Measurements from ENCODE around the gene NISCH.

Gene NISCH

DNA sequence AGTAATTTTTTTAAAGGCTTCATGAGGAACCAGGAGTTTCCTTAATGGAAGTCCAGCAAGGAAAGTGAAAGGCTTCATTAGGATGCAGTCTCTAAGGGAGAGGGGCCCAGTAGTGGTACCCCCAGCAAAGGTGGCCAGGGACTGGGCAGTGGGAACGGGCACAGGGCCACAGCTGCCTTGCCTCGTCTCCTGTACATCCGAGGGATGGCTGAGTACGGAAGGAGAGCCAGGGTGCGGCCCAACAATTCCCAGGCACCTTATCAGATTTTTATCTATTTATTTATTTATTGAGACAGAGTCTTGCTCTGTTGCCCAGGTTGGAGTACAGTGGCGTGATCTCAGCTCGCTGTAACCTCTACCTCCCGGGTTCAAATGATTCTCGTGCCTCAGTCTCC is 25.0 kb upstream of the NISCH start:
- DNase-seq (ENCODE audit: low read depth in 1 of 2, low spot score in 1 of 2) = no peak
- TF ChIP-seq JUND (IDR thresholded peaks at IDR 0.05; ENCODE audit: low read depth) = no peak
- in situ Hi-C loops (cut with HindIII; ENCODE audit: low pct_unique_long_range_greater_than_20kb, low sequenced_read_pairs) = no loop called here

- peak in 1 of 2 experiments; percentile 28 for DNase-seq (ENCODE audit: low read depth in 1 of 2, low spot score in 1 of 2)
- in situ Hi-C loops (cut with HindIII; ENCODE audit: low pct_unique_long_range_greater_than_20kb, low sequenced_read_pairs) = no loop called here
- TF ChIP-seq JUND (IDR thresholded peaks at IDR 0.05; ENCODE audit: low read depth) = no peak
These were observed 23.8 kb upstream of the NISCH start for GRCh38 chr3:52431459-52432223.

DNA sequence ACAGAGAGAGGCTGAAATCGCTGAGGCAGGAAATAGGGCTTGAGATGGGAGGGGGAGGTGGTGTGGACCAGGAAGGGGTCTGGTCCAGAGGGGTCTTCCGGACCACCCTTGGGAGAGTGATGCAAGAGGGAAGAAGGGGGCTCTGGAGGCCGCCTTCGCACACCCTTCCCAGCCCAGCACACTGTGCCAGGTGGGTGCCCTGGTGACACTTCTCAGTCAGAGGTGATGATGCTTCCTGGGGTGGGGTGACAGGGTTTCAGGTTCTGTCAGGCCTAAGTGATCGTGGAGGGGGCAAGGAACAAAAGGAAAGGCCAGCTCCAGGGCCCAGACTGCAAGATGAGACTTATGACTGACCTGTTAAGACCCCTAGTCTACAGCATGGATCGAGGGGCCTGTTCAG is 23.2 kb upstream of the NISCH start:
- in situ Hi-C loops (cut with HindIII; ENCODE audit: low pct_unique_long_range_greater_than_20kb, low sequenced_read_pairs) = no loop called here
- TF ChIP-seq JUND (IDR thresholded peaks at IDR 0.05; ENCODE audit: low read depth) = no peak
- no peak for DNase-seq (ENCODE audit: low read depth in 1 of 2, low spot score in 1 of 2)

- DNase-seq (ENCODE audit: low read depth in 1 of 2, low spot score in 1 of 2) = peak in 1 of 2 experiments; percentile 82
- TF ChIP-seq JUND (IDR thresholded peaks at IDR 0.05; ENCODE audit: low read depth) = no peak
- in situ Hi-C loops (cut with HindIII; ENCODE audit: low pct_unique_long_range_greater_than_20kb, low sequenced_read_pairs) = no loop called here
These were observed 22.7 kb upstream of the NISCH start for GRCh38 chr3:52432691-52433141.

DNA sequence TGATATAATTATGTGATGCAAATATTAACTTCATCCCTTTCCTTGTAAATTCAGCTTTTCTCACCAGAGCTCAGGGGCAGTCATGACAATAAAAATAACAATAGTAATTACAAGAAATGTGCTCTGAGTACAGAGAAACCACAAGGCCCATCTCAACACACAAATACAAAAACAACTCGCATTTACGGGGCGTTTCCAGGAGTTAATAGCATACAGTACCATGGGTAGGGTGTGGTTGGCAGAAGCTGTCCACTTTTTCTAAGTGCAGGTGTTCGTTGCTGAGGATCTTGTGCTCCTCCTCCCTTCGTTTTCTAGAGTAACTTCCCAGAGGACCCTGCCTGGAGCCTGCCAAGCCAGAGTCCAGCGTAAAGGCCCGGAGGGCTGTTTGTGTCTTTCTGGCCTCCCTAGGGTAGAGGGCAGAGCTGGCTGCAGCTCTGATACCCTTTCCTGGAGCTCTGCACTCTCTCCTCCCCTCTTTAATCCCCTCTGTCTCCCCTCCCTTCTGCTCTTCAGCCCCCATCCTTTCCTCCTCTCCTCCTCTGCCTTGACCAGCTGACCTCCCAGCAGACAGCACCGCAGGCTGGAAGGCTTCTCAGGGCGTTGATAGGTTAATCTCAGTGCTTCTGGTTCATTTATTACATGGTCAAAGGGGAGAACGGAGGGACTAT is 21.9 kb upstream of the NISCH start:
- no peak for TF ChIP-seq JUND (IDR thresholded peaks at IDR 0.05; ENCODE audit: low read depth)
- in situ Hi-C loops (cut with HindIII; ENCODE audit: low pct_unique_long_range_greater_than_20kb, low sequenced_read_pairs) = no loop called here
- DNase-seq (ENCODE audit: low read depth in 1 of 2, low spot score in 1 of 2) = no peak

DNA sequence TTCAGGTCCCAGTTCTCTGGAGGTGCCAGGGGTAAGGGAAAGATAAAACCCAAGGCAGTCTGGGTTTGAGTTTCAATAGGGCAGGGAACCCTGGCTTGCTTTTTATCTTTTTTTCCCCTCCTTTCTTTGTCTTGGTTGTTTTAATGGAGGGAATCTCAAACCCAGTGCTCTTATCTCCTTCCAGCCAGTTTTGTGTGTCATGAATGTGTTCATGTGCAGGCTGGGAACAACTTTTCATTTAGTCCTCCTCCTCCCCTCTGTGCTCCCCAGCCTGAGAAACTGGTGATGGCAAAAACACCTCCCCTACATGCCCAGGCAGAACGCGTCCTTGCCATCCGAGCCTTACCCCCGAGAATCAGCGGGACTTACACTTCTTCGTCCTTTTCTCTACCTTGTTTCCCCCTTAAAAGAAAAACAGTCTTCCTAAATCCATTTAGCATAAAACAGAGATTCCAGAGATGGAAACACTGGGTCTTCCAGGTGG is 21.4 kb upstream of the NISCH start:
- no peak for TF ChIP-seq JUND (IDR thresholded peaks at IDR 0.05; ENCODE audit: low read depth)
- in situ Hi-C loops (cut with HindIII; ENCODE audit: low pct_unique_long_range_greater_than_20kb, low sequenced_read_pairs) = no loop called here
- no peak for DNase-seq (ENCODE audit: low read depth in 1 of 2, low spot score in 1 of 2)

DNA sequence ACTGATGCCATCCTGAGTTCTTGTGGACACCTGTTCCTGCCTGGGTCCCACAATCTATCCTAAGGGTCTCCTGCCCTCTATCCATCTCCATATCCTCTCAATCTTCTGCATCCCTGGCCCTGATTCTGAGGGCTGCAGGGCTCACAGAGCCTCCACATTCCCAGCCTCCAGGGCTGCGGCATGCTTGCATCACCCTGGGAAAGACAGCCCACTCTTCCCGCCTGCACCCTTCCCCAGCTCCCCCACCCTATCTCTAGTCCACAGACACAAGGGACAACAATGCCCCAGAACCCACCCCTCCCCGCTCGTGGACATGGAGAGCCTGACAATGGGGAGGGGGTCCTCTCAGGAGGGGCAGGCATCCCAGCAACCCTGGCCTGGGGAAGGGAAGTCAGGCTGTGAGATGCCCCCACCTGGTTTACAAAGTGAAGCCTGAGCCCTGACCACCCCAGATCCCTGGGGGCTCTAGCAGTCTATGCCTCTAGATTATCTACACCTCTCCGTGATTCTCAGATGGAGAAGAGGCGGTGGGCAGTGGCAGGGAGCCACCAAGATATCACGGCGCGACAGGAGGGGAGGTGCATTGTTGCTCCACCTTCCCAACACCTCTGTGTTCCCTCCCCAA is 20.8 kb upstream of the NISCH start:
- in situ Hi-C loops (cut with HindIII; ENCODE audit: low pct_unique_long_range_greater_than_20kb, low sequenced_read_pairs) = no loop called here
- DNase-seq (ENCODE audit: low read depth in 1 of 2, low spot score in 1 of 2) = no peak
- no peak for TF ChIP-seq JUND (IDR thresholded peaks at IDR 0.05; ENCODE audit: low read depth)

DNA sequence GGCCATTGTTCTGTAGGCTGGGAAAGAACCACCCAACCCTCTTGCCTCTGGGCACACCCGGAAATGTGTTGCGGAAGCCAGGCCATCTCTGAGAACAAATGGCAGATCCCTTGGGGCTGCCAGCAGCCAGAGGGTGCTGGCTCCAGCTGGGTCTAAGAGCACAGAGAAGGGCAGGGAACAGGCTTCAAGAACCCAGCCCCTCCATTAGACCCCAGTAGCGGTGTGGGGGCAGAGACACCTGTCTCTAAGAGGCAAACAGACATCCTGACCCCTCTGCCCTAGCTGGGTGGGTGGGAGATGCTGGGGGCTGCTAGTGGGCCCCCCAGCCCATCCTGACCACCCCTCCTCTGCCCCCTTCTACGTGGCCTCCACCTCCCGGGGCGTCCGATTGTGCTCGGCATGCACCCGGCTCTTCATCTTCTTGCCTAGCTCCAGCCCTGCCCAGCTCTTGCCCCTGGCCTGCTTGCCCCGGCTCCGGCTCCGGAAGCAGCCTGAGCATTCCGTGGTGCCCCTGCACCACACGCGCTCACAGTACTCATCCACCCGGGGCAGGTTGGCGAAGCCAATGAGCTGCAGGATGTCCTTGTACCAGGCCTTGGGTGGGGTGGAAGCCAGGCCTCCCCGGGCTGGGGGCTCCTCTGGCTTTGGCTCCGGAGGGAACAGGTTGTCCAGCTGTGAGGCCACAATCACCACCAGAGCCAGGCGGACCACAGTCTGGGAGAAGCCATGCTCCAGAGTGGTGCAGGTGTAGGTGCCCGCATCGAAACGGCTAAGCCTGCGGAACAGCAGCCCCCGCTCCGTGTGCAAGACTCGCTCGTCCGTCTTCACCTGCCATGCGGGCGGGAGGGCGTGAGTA is 19.9 kb upstream of the NISCH start:
- no peak for DNase-seq (ENCODE audit: low read depth in 1 of 2, low spot score in 1 of 2)
- no peak for TF ChIP-seq JUND (IDR thresholded peaks at IDR 0.05; ENCODE audit: low read depth)
- in situ Hi-C loops (cut with HindIII; ENCODE audit: low pct_unique_long_range_greater_than_20kb, low sequenced_read_pairs) = no loop called here

GRCh38 chr3:52436500-52437149 is 18.8 kb upstream of the NISCH start:
- in situ Hi-C loops (cut with HindIII; ENCODE audit: low pct_unique_long_range_greater_than_20kb, low sequenced_read_pairs) = no loop called here
- no peak for DNase-seq (ENCODE audit: low read depth in 1 of 2, low spot score in 1 of 2)
- TF ChIP-seq JUND (IDR thresholded peaks at IDR 0.05; ENCODE audit: low read depth) = no peak

DNA sequence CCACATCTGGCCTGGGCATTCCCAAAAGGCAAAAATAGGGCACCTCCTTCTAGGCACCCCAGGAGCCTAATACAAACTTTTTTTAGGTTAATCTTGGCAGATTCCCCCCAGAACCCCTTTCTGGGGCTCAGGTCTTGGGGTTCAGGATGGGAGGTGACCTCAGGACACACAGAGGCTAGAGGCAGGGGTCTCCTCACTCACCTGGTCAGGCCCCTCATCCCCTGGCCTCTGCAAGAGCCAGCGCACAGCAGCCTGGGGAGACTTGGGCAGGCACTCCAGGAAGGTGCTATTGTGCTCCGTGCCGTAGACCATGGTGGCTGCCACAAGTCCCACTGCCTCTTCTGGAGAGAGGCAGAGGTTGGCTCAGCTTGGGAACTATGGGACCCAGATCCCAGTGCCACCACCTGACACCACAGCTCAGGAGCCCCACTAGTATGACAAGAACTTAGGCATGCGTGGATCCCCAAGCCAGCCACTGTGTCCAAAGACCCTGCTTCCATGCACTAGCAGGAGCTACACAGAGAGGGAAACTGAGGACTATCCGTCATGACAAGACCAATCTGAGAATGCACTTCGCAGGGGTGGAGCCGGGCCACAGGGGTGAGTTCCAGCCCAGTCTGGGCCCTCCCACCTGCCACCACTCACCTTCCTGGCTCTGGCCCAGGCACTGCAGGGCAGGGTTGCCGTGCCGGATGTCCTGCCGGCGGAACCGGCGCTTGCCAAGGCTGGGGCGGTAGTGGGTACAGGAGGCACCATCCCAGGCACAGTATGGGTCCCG is 17.9 kb upstream of the NISCH start:
- in situ Hi-C loops (cut with HindIII; ENCODE audit: low pct_unique_long_range_greater_than_20kb, low sequenced_read_pairs) = no loop called here
- peak in 1 of 2 experiments; percentile 45 for DNase-seq (ENCODE audit: low read depth in 1 of 2, low spot score in 1 of 2)
- TF ChIP-seq JUND (IDR thresholded peaks at IDR 0.05; ENCODE audit: low read depth) = no peak

DNA sequence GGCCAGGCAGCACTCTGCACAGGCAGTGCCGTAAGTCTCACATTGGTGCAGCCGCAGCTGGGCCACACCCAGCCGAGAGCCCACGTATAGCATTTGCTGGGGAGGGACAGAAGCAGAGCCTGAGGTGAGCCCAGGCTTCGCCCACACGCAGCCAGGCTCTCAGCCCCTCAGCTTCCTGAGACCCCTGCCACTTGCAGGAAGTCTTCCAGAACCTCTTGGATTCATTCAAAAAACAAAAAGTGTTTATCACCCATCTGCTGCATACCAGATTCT is 17.4 kb upstream of the NISCH start:
- TF ChIP-seq JUND (IDR thresholded peaks at IDR 0.05; ENCODE audit: low read depth) = no peak
- in situ Hi-C loops (cut with HindIII; ENCODE audit: low pct_unique_long_range_greater_than_20kb, low sequenced_read_pairs) = no loop called here

More for the DNA sequence above, 17.4 kb upstream of the NISCH start:
- DNase-seq (ENCODE audit: low read depth in 1 of 2, low spot score in 1 of 2) = no peak

All from T47D (cell line).